Hepatocyte (in vitro differentiated cells): ENCODE data around the gene CXADR.

Experiments used
- CTCF ChIP-seq: fragments of 200-600 bp; sonication (generic); IDR thresholded peaks from 2 replicates; pipeline ENCODE4 v1.5.1; 2016; ENCODE audit warnings: antibody characterized with exemption, mild to moderate bottlenecking; ENCODE audit not compliant: poor library complexity
- EZH2 ChIP-seq: fragments of 200-600 bp; sonication (generic); IDR thresholded peaks from 2 replicates; pipeline ENCODE4 v1.6.1; 2016; ENCODE audit warnings: antibody characterized with exemption, mild to moderate bottlenecking, borderline replicate concordance
- EZH2phosphoT487 ChIP-seq: fragments of 200-600 bp; sonication (generic); IDR thresholded peaks from one replicate; pipeline ENCODE4 v1.6.1; 2018; ENCODE audit warnings: antibody characterized with exemption, mild to moderate bottlenecking, low read depth, moderate library complexity; ENCODE audit not compliant: unreplicated experiment, severe bottlenecking

- no peak for TF ChIP-seq EZH2
- TF ChIP-seq EZH2phosphoT487 = no peak
- no peak for TF ChIP-seq CTCF
Observed at GRCh38 chr21:17527711-17528110, 14.9 kb downstream of the CXADR start.
